ENCODE results near the gene ZNF232.
"Not testable (repeated sequence)": the region's sequence is repeated elsewhere in the genome, so short reads cannot be mapped to it uniquely, and the experiment has no call there.

- not testable (repeated sequence) for TF ChIP-seq POLR2AphosphoS5 (IDR thresholded peaks at IDR 0.05; ENCODE audit: borderline replicate concordance, low read depth, low read length); FOXP2 (optimal IDR thresholded peaks at IDR 0.05; ENCODE audit: control extremely low read depth, extremely low read length, insufficient read depth); EZH2 (IDR thresholded peaks at IDR 0.05)
These were observed 49.0 kb upstream of the ZNF232 start for GRCh38 chr17:5160702-5161101.
